Small intestine (tissue), 7 donors: ENCODE data around the gene LIN9. TPM values are rescaled to one million over a fixed set of nuclear protein-coding genes. Genes with fewer than 3 reads are reported as not detected.

ENCODE experiments used
- DNase-seq, 2 donors: peaks; one replicate each; pipeline versions ENCODE4 v3.0.0 to v3.0.0-alpha.2; 2013
- FAIRE-seq: peaks from 2 replicates; lab custom pipeline; 2012; peaks lifted over from hg19 to GRCh38; lab: Jason Lieb, UNC
- H3K27ac ChIP-seq, 3 donors: one replicate each; pipeline ENCODE4 v1.5.1; 2013; ENCODE audit warnings: low read length in 2 of 3, mild to moderate bottlenecking in 2 of 3, control low read depth in 1 of 3, inconsistent platforms in 1 of 3, low read depth in 1 of 3, moderate library complexity in 1 of 3
- H3K27me3 ChIP-seq, 3 donors: one replicate each; pipeline ENCODE4 v1.6.1; 2013; ENCODE audit warnings: low read length in 3 of 3, inconsistent platforms in 1 of 3; ENCODE audit not compliant: control insufficient read depth in 3 of 3, insufficient read depth in 3 of 3
- H3K36me3 ChIP-seq, 3 donors: one replicate each; pipeline ENCODE4 v1.6.1; 2013; ENCODE audit warnings: low read length in 3 of 3, inconsistent platforms in 1 of 3, low read depth in 1 of 3, mild to moderate bottlenecking in 1 of 3, moderate library complexity in 1 of 3; ENCODE audit not compliant: control insufficient read depth in 3 of 3, insufficient read depth in 2 of 3
- H3K4me1 ChIP-seq, 3 donors: one replicate each; pipeline ENCODE4 v1.6.1; 2013; ENCODE audit warnings: low read length in 2 of 3, inconsistent platforms in 1 of 3, low read depth in 1 of 3, mild to moderate bottlenecking in 1 of 3, moderate library complexity in 1 of 3; ENCODE audit not compliant: control insufficient read depth in 3 of 3, insufficient read depth in 2 of 3
- H3K4me3 ChIP-seq, 3 donors: one replicate each; pipeline ENCODE4 v1.5.1; 2013; ENCODE audit warnings: low read length in 3 of 3, control low read depth in 1 of 3, inconsistent platforms in 1 of 3, low read depth in 1 of 3, mild to moderate bottlenecking in 1 of 3, moderate library complexity in 1 of 3
- H3K9me3 ChIP-seq, 2 donors: one replicate each; pipeline ENCODE4 v1.6.1; 2013; ENCODE audit warnings: low read depth in 1 of 2, low read length in 1 of 2; ENCODE audit not compliant: control insufficient read depth in 2 of 2, insufficient read depth in 1 of 2
- WGBS, 3 donors: extraction: QIAGEN DNeasy Blood & Tissue Kit; methylation state at CpG; one replicate each; pipeline ENCODE4 v1.1.7; 2013; 5-methylcytosine and 5-hydroxymethylcytosine counted together
- polyA plus RNA-seq, 4 donors: library from polyadenylated mRNA; stranded (reverse) in 3 of 4; unstranded in 1 of 4; fragments of 200-250 nt in 3 of 4; fragments of 120-200 nt in 1 of 4; gene quantifications; one replicate each; pipeline versions ENCODE4 v1.2.1 to v1.2.3, GENCODE V29; 2013
- donor health status: healthy with polysubstance abuse.
- donor health status: control.
- donor health status: control.
- donor health status: Bipolar disorder and iron deficiency.
- donor health status: healthy.

LIN9 gene
- polyA plus RNA-seq, 4 donors, result 1.8 to 5.5 (median 3.7) TPM

DNA sequence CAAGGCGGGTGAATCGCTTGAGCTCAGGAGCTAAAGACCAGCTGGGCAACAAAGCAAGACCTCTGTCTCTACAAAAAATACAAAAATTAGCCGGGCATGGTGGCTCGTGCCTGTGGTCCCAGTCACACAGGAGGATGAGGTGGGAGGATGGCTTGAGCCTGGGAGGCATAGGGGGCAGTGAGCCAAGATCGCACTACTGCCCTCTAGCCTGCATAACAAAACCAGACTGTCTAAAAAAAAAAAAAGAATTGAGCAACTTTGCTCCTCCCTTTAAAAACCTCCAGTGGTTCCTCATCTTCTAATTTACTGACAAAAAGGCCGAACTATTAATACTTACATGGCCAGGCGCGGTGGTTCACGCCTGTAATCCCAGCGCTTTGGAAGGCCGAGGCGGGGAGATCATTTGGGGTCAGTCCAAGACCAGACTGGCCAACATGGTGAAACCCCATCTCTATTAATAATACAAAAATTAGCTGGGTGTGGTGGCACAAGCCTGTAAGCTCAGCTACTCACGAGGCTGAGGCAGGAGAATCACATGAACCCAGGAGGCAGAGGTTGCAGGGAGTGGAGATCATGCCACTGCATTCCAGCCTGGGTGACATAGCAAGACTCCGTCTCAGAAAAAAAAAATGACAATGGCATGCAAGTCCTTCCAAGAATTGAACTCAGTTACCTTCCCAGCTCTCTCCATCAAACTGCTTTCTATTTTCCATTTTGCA, 126.8 kb downstream of the LIN9 start:
- Histone ChIP-seq H3K4me1 (peaks cover 2 to 9% (median 7%) of the 10 kb centered on the region in 3 donors), H3K9me3 (no peaks in the 10 kb centered on the region), H3K27me3 (no peaks in the 10 kb centered on the region), H3K4me3 (no peak overlapping the region), H3K27ac (peak overlapping the region in 2 of 3 donors; percentile 22 to 78), H3K36me3 (peaks cover 0 to 27% (median 2%) of the 10 kb centered on the region in 3 donors)
- 63 to 67% (median 64%) methylated on average over 14 of the region's 14 CpGs for WGBS, 3 donors
- peak; percentile 43 to 44 for DNase-seq
- no peak for FAIRE-seq

Other genes with a start within 250 kb of the LIN9 start
- 1,000 to 10,000 TPM in 2 of 4 donors, 100 to 1,000 TPM in 2; 697 to 1,257 (median 934) TPM for gene H3-3A, start 246.4 kb downstream of the LIN9 start, polyA plus RNA-seq
- 10 to 100 TPM; 16.1 to 42.4 (median 23.4) TPM for gene ACBD3, start 122.4 kb downstream of the LIN9 start, polyA plus RNA-seq
- 1 to 10 TPM in 1 of 4 donors, under 1 TPM in 2, not detected in 1; 0.06 to 1.1 (median 0.15) TPM for gene MIXL1, start 85.5 kb downstream of the LIN9 start, polyA plus RNA-seq
- gene PARP1, start 98.9 kb upstream of the LIN9 start, polyA plus RNA-seq, result 10 to 100 TPM; 17.4 to 54.2 (median 35.2) TPM
- 1 to 10 TPM in 2 of 4 donors, under 1 TPM in 2; under 0.01 to 9.6 (median 0.55) TPM for gene STUM, start 239.6 kb upstream of the LIN9 start, polyA plus RNA-seq